ENCODE measurements around the gene MON1A. TPM values are rescaled to one million over a fixed set of nuclear protein-coding genes. Genes with fewer than 3 reads are reported as not detected.

The MON1A gene
- total and polyA plus RNA-seq, 2 of the 8 experiments (the other 6 are each of a cell fraction or from before 2014, with no cell fraction given), result 10.3 to 14.1 TPM

GRCh38 chr3:49864505-49864904 lies 65.1 kb downstream of the MON1A start:
- Histone ChIP-seq H4K8ac (ENCODE audit: extremely low read depth, insufficient read depth, low read length) (peak overlapping the region; percentile 63; the same call in 1 of the 2 replicates), H3K23me2 (ENCODE audit: low read depth, low read length) (peaks cover 13% of the 10 kb centered on the region; the same call in 1 of the 2 replicates), H3K79me2 (ENCODE audit: control insufficient read depth in 1 of 2, insufficient read depth in 2 of 2, low read length in 2 of 2) (peaks cover 3 to 57% of the 10 kb centered on the region in 2 experiments; a peak in 3 of 4 replicates), H2BK12ac (ENCODE audit: low read depth, low read length) (no peak overlapping the region), H4K91ac (replicated peaks; ENCODE audit: insufficient read length, low read length) (no peak overlapping the region), H3K18ac (ENCODE audit: extremely low read depth, low read length) (no peak overlapping the region), H2BK20ac (ENCODE audit: low read length) (no peak overlapping the region; the same call in 1 of the 2 replicates), H2AK5ac (ENCODE audit: low read depth, low read length) (no peak overlapping the region), H3K27ac (ENCODE audit: low read depth, low read length) (0 out of 2 replicates have a peak overlapping the region, but pooled peaks have one; percentile 42), H2BK5ac (ENCODE audit: low read depth, low read length) (no peak overlapping the region), H3K4me1 (replicated peaks in 1 of 4; ENCODE audit: control insufficient read depth in 3 of 4, insufficient read depth in 4 of 4, low read length in 3 of 4) (peaks cover 5 to 40% (median 29%) of the 10 kb centered on the region in 4 experiments), H3K4ac (replicated peaks; ENCODE audit: insufficient read length, low read depth, low read length) (no peak overlapping the region), H3K14ac (ENCODE audit: insufficient read length) (no peak overlapping the region), H3K4me2 (ENCODE audit: insufficient read depth in 1 of 2, low read depth in 2 of 2, low read length in 2 of 2) (no peak overlapping the region; a peak in 1 of 4 replicates), H3K79me1 (ENCODE audit: low read depth, low read length) (peaks cover 22% of the 10 kb centered on the region), H2BK15ac (ENCODE audit: low read length) (0 out of 2 replicates have a peak overlapping the region, but pooled peaks have one; percentile 46), H3K36me3 (ENCODE audit: control insufficient read depth in 2 of 4, insufficient read depth in 4 of 4, low read length in 3 of 4) (peaks cover 7 to 14% (median 9%) of the 10 kb centered on the region in 4 experiments; a peak in 5 of 8 replicates), H3K4me3 (ENCODE audit: extremely low read depth in 1 of 4, insufficient read depth in 2 of 4, low read depth in 3 of 4, low read length in 4 of 4) (no peak overlapping the region), H4K20me1 (replicated peaks in 1 of 2; ENCODE audit: control insufficient read depth in 1 of 2, insufficient read depth in 2 of 2, low read length in 2 of 2) (peaks cover 14 to 30% of the 10 kb centered on the region in 2 experiments), H3K9ac (replicated peaks in 1 of 4; ENCODE audit: extremely low read depth in 1 of 4, low read depth in 3 of 4, low read length in 3 of 4) (no peak overlapping the region), H3K23ac (ENCODE audit: insufficient read length) (no peak overlapping the region), H2AFZ (ENCODE audit: low read length) (no peak overlapping the region), H4K5ac (ENCODE audit: insufficient read length, low read depth, low read length) (no peak overlapping the region), H2BK120ac (replicated peaks; ENCODE audit: low read depth, low read length) (no peak overlapping the region), H3K56ac (replicated peaks; ENCODE audit: insufficient read length, low read depth, low read length) (no peak overlapping the region), H3K27me3 (replicated peaks in 1 of 4; ENCODE audit: control insufficient read depth in 3 of 4, extremely low read depth in 1 of 4, insufficient read depth in 3 of 4, low read length in 3 of 4) (no peaks in the 10 kb centered on the region), H3K9me3 (ENCODE audit: insufficient read depth in 2 of 2, low read depth in 1 of 2, low read length in 1 of 2) (no peaks in the 10 kb centered on the region)
- FAIRE-seq, result no peak
- 92% methylated on average over 4 of the region's 5 CpGs; no CpG with 5 or more reads in 1 of the 2 experiments for WGBS, 2 experiments (ENCODE audit: extremely low coverage in 1 of 2, insufficient coverage in 1 of 2, insufficient read length in 1 of 2, insufficient replicate concordance in 2 of 2, low coverage in 1 of 2, low lambda C conversion rate in 2 of 2, missing lambda C conversion rate in 1 of 2)
- ChIA-PET CTCF (ENCODE audit: partially characterized antibody) (interaction anchor here (0.5 to 11.7 kb wide), 6 partner anchors 17 to 144 kb away, joined by 3 to 89 read pairs (median 10); partner anchors contain the start of gene MST1R), POLR2A (ENCODE audit: partially characterized antibody) (interaction anchor here (1.0 to 14.0 kb wide), 5 partner anchors 8 to 146 kb away, joined by 3 to 149 read pairs (median 4); partner anchors contain the start of genes AMIGO3 and TRAIP)
- DNase-seq (ENCODE audit: low read depth in 1 of 2, low spot score in 2 of 2), result no peak
- TF ChIP-seq E2F6 (IDR thresholded peaks at IDR 0.05), result no peak
- no peak for TF ChIP-seq EGR1 (IDR thresholded peaks at IDR 0.05; ENCODE audit: borderline replicate concordance, low read depth, low read length)
- TF ChIP-seq MAX (IDR thresholded peaks at IDR 0.05), result no peak
- TF ChIP-seq BRCA1 (IDR thresholded peaks at IDR 0.05; ENCODE audit: low read depth, low read length), result no peak
